KMS-11 (cell line): ENCODE data around the gene CDR2L.

Experiments
- H2AFZ ChIP-seq: fragments of 200-600 bp; sonication (generic); 2 replicates; pipeline ENCODE4 v1.6.1; 2016; ENCODE audit warnings: antibody characterized with exemption, mixed run types, low read depth
- H3K27ac ChIP-seq: fragments of 200-600 bp; sonication (generic); 2 replicates; pipeline ENCODE4 v1.6.1; 2016; ENCODE audit warnings: mild to moderate bottlenecking, mixed run types
- H3K27me3 ChIP-seq: fragments of 200-600 bp; sonication (generic); 2 replicates; pipeline ENCODE4 v1.6.1; 2017; ENCODE audit warnings: mild to moderate bottlenecking, low read depth, mixed run types, moderate library complexity; ENCODE audit not compliant: insufficient read depth
- H3K36me3 ChIP-seq: fragments of 200-600 bp; sonication (generic); 2 replicates; pipeline ENCODE4 v1.6.1; 2017; ENCODE audit warnings: mild to moderate bottlenecking, mixed run types; ENCODE audit not compliant: insufficient read depth
- H3K4me1 ChIP-seq: fragments of 200-600 bp; sonication (generic); 2 replicates; pipeline ENCODE4 v1.6.1; 2016; ENCODE audit warnings: mild to moderate bottlenecking, low read depth, mixed run types; ENCODE audit not compliant: poor library complexity, severe bottlenecking
- H3K4me2 ChIP-seq: fragments of 200-600 bp; sonication (generic); 2 replicates; pipeline ENCODE4 v1.7.0; 2016; ENCODE audit warnings: mild to moderate bottlenecking, mixed run types
- H3K4me3 ChIP-seq: fragments of 200-600 bp; sonication (generic); IDR thresholded peaks from 2 replicates; pipeline ENCODE4 v1.6.1; 2017; ENCODE audit warnings: low read depth, low read length, mixed read lengths; ENCODE audit not compliant: insufficient read depth
- H3K79me2 ChIP-seq: fragments of 200-600 bp; sonication (generic); 2 replicates; pipeline ENCODE4 v1.6.1; 2016; ENCODE audit warnings: low read depth, mixed run types; ENCODE audit not compliant: insufficient read depth
- H3K9ac ChIP-seq: fragments of 200-600 bp; sonication (generic); 2 replicates; pipeline ENCODE4 v1.6.1; 2016; ENCODE audit warnings: mild to moderate bottlenecking, mixed run types
- H4K20me1 ChIP-seq: fragments of 200-600 bp; sonication (generic); 2 replicates; pipeline ENCODE4 v1.6.1; 2016; ENCODE audit warnings: mild to moderate bottlenecking, mixed run types; ENCODE audit not compliant: insufficient read depth
- TF ChIP-seq, protein P1 (sequence below): fragments of 200-600 bp; sonication (generic); conservative IDR thresholded peaks from 2 replicates; pipeline ENCODE4 v1.6.1; 2017; ENCODE audit warnings: low read depth, mild to moderate bottlenecking, antibody characterized with exemption, low read length, moderate library complexity, mixed read lengths

CDR2L gene

GRCh38 chr17:74949455-74950115 lies 37.8 kb upstream of the CDR2L start:
- no peak overlapping the region for H3K9ac ChIP-seq
- no peaks in the 10 kb centered on the region for H4K20me1 ChIP-seq
- H3K4me2 ChIP-seq = no peak overlapping the region
- no peak overlapping the region for H3K4me3 ChIP-seq
- H3K27ac ChIP-seq = no peak overlapping the region
- no peaks in the 10 kb centered on the region for H3K79me2 ChIP-seq
- H3K27me3 ChIP-seq = peaks cover 77% of the 10 kb centered on the region
- peaks cover 16% of the 10 kb centered on the region for H3K4me1 ChIP-seq
- H3K36me3 ChIP-seq = no peaks in the 10 kb centered on the region
- TF ChIP-seq, protein P1, sequence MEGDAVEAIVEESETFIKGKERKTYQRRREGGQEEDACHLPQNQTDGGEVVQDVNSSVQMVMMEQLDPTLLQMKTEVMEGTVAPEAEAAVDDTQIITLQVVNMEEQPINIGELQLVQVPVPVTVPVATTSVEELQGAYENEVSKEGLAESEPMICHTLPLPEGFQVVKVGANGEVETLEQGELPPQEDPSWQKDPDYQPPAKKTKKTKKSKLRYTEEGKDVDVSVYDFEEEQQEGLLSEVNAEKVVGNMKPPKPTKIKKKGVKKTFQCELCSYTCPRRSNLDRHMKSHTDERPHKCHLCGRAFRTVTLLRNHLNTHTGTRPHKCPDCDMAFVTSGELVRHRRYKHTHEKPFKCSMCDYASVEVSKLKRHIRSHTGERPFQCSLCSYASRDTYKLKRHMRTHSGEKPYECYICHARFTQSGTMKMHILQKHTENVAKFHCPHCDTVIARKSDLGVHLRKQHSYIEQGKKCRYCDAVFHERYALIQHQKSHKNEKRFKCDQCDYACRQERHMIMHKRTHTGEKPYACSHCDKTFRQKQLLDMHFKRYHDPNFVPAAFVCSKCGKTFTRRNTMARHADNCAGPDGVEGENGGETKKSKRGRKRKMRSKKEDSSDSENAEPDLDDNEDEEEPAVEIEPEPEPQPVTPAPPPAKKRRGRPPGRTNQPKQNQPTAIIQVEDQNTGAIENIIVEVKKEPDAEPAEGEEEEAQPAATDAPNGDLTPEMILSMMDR = no peak
- no peak overlapping the region for H2AFZ ChIP-seq

DNA sequence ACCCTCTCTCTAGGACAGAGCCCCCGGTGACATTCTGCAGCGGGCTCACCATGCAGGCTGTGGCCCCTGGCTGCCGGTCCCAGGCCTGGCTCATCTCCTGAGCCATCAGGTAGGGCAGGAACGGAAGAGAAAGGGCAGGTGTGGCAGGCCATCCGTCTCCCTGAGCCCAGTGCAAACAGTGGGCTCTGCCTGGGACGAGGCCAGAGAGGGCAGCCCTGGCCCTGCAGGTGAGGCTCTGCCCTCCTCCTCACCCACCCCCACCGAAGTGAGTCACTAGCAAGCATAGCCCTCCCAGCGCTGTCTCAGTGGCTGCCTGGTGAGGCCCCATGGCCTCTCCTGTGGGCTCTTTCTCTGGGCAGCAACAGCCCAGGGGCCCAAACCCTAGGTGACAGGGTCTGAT lies 37.2 kb upstream of the CDR2L start:
- H3K36me3 ChIP-seq = no peaks in the 10 kb centered on the region
- H2AFZ ChIP-seq = no peak overlapping the region
- TF ChIP-seq, protein P1 = no peak
- no peaks in the 10 kb centered on the region for H3K79me2 ChIP-seq
- H3K27me3 ChIP-seq = peaks cover 78% of the 10 kb centered on the region
- no peak overlapping the region for H3K27ac ChIP-seq
- H4K20me1 ChIP-seq = no peaks in the 10 kb centered on the region
- H3K4me1 ChIP-seq = peaks cover 11% of the 10 kb centered on the region
- H3K9ac ChIP-seq = no peak overlapping the region
- no peak overlapping the region for H3K4me2 ChIP-seq
- H3K4me3 ChIP-seq = no peak overlapping the region

- Histone ChIP-seq H2AFZ (no peak overlapping the region), H3K27ac (no peak overlapping the region), H3K79me2 (no peaks in the 10 kb centered on the region), H3K9ac (no peak overlapping the region), H3K4me1 (peaks cover 2% of the 10 kb centered on the region), H3K36me3 (no peaks in the 10 kb centered on the region), H4K20me1 (no peaks in the 10 kb centered on the region), H3K27me3 (peaks cover 70% of the 10 kb centered on the region), H3K4me2 (no peak overlapping the region), H3K4me3 (no peak overlapping the region)
- TF ChIP-seq, protein P1 = no peak
Measured at GRCh38 chr17:74951065-74951464, 36.4 kb upstream of the CDR2L start.

- Histone ChIP-seq H2AFZ (no peak overlapping the region), H4K20me1 (no peaks in the 10 kb centered on the region), H3K27me3 (peaks cover 66% of the 10 kb centered on the region), H3K9ac (no peak overlapping the region), H3K4me1 (no peaks in the 10 kb centered on the region), H3K4me3 (no peak overlapping the region), H3K79me2 (no peaks in the 10 kb centered on the region), H3K27ac (no peak overlapping the region), H3K4me2 (no peak overlapping the region), H3K36me3 (no peaks in the 10 kb centered on the region)
- TF ChIP-seq, protein P1 = no peak
Measured at GRCh38 chr17:74951680-74952421, 35.6 kb upstream of the CDR2L start.
